Hepatocyte (in vitro differentiated cells): ENCODE results near the gene C1orf167.

Experiments used
- EZH2phosphoT487 ChIP-seq: fragments of 200-600 bp; sonication (generic); IDR thresholded peaks from one replicate; pipeline ENCODE4 v1.6.1; 2018; ENCODE audit warnings: antibody characterized with exemption, mild to moderate bottlenecking, low read depth, moderate library complexity; ENCODE audit not compliant: unreplicated experiment, severe bottlenecking
- TF ChIP-seq, protein P1 (sequence below): fragments of 200-600 bp; sonication (generic); IDR thresholded peaks from 2 replicates; pipeline ENCODE4 v1.5.1; 2016; ENCODE audit warnings: antibody characterized with exemption, mild to moderate bottlenecking; ENCODE audit not compliant: poor library complexity

DNA sequence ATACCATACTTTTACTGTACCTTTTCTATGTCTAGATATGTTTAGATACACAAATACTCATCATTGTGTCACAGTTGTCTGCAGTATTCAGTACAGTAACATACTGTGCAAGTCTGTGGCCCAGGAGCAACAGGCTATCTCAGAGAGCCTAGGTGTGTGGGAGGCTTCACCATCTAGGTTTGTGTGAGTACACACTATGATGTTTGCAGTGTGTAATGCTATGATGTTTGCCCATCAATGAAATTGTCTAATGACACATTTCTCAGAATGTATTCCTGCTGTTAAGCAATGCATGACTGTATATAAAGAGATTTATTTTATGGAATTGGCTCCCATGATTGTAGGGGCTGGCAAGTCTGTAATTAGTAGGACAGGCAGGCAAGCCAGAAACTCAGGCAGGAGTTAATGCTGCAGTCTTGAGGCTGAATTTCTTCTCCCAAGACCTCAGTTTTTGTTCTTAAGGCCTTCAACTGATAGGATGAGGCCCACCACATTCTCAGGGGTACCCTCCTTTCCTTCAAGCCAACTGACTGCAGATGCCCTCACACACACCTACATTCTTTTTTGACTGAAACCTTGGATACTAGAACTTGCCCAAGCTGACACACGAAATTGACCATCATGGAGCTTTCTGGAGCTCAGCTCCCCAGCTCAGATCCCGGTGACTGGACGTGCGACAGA lies 33.7 kb upstream of the C1orf167 start:
- TF ChIP-seq, protein P1, sequence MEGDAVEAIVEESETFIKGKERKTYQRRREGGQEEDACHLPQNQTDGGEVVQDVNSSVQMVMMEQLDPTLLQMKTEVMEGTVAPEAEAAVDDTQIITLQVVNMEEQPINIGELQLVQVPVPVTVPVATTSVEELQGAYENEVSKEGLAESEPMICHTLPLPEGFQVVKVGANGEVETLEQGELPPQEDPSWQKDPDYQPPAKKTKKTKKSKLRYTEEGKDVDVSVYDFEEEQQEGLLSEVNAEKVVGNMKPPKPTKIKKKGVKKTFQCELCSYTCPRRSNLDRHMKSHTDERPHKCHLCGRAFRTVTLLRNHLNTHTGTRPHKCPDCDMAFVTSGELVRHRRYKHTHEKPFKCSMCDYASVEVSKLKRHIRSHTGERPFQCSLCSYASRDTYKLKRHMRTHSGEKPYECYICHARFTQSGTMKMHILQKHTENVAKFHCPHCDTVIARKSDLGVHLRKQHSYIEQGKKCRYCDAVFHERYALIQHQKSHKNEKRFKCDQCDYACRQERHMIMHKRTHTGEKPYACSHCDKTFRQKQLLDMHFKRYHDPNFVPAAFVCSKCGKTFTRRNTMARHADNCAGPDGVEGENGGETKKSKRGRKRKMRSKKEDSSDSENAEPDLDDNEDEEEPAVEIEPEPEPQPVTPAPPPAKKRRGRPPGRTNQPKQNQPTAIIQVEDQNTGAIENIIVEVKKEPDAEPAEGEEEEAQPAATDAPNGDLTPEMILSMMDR, result no peak
- TF ChIP-seq EZH2phosphoT487, result no peak
